ENCODE measurements around the gene BTBD6. TPM values are rescaled to one million over a fixed set of nuclear protein-coding genes. Genes with fewer than 3 reads are reported as not detected.

Gene BTBD6
- total and polyA plus RNA-seq, 4 donors = 30.9 to 54.1 (median 47.8) TPM

DNA sequence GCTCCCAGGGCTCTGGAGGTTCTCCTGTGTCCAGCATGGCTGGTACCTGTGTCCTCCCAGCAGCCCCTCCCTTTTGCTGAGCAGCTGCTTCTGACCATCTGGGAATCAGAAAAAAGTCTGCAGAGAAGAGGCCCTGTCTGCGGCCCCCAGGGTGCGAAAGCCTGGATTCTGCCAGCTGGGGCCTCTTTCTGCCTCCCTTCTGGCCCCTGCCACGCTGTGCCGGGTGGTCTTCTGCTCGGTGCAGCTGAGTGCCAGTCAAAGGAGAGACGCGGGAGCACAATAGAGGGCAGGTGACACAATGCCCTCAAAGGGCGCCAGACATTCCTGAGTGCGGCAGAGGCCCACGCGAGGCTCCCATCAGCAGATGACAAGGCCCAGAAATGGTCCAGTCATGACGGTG is 12.6 kb downstream of the BTBD6 start:
- ATAC-seq (ENCODE audit: insufficient read depth, low FRiP score) = no peak

DNA sequence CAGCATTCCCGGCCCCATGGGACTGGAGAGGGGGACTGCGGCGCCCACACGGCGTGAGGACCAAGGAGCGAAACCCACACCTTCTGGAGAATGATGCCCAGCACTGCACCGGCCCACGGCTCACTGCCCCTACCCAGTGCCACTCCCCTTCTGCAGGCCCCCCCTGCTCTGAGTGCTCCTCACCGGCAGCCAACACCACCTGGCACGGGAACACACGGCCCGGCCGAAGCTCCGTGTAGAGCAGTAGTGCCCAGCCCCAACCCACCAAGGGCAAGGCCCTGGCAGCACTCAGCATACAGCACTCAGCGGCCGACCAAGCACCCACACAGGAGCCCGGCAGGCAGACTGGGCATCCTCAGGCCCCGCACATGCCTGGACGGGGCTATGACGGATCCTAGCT is 13.4 kb downstream of the BTBD6 start:
- 94 to 97% methylated on average over 20 of the region's 20 CpGs for WGBS, 2 donors
- H3K9ac ChIP-seq (ENCODE audit: insufficient read depth in 1 of 2, low read length in 2 of 2) = no peak overlapping the region
- H3K4me3 ChIP-seq = no peak overlapping the region
- ATAC-seq (ENCODE audit: insufficient read depth, low FRiP score) = no peak
- TF ChIP-seq, protein P1, sequence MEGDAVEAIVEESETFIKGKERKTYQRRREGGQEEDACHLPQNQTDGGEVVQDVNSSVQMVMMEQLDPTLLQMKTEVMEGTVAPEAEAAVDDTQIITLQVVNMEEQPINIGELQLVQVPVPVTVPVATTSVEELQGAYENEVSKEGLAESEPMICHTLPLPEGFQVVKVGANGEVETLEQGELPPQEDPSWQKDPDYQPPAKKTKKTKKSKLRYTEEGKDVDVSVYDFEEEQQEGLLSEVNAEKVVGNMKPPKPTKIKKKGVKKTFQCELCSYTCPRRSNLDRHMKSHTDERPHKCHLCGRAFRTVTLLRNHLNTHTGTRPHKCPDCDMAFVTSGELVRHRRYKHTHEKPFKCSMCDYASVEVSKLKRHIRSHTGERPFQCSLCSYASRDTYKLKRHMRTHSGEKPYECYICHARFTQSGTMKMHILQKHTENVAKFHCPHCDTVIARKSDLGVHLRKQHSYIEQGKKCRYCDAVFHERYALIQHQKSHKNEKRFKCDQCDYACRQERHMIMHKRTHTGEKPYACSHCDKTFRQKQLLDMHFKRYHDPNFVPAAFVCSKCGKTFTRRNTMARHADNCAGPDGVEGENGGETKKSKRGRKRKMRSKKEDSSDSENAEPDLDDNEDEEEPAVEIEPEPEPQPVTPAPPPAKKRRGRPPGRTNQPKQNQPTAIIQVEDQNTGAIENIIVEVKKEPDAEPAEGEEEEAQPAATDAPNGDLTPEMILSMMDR (IDR thresholded peaks at IDR 0.05; ENCODE audit: control extremely low read depth, extremely low read depth) = no peak
- DNase-seq = no peak
- H3K9me3 ChIP-seq (ENCODE audit: control insufficient read depth in 4 of 4, insufficient read depth in 3 of 4, low read length in 3 of 4) = no peaks in the 10 kb centered on the region
- H3K4me1 ChIP-seq (ENCODE audit: control insufficient read depth in 5 of 5, insufficient read depth in 5 of 5, low read length in 5 of 5) = no peaks in the 10 kb centered on the region
- H3K27me3 ChIP-seq (ENCODE audit: control insufficient read depth in 3 of 3, insufficient read depth in 3 of 3, low read length in 2 of 3) = no peaks in the 10 kb centered on the region
- H3K36me3 ChIP-seq (ENCODE audit: control insufficient read depth in 4 of 4, insufficient read depth in 4 of 4, low read length in 4 of 4) = peaks cover 0 to 11% (median 8%) of the 10 kb centered on the region in 4 donors
- H3K27ac ChIP-seq (ENCODE audit: low read depth in 1 of 2, low read length in 1 of 2) = no peak overlapping the region

More for the DNA sequence above, 12.6 kb downstream of the BTBD6 start:
- H3K4me1 ChIP-seq (ENCODE audit: control insufficient read depth in 5 of 5, insufficient read depth in 5 of 5, low read length in 5 of 5) = no peaks in the 10 kb centered on the region
- no peak for DNase-seq
- H3K9me3 ChIP-seq (ENCODE audit: control insufficient read depth in 4 of 4, insufficient read depth in 3 of 4, low read length in 3 of 4) = no peaks in the 10 kb centered on the region
- H3K4me3 ChIP-seq = no peak overlapping the region
- peaks cover 0 to 14% (median 12%) of the 10 kb centered on the region in 4 donors for H3K36me3 ChIP-seq (ENCODE audit: control insufficient read depth in 4 of 4, insufficient read depth in 4 of 4, low read length in 4 of 4)
- WGBS, 2 donors = 90 to 91% methylated on average over 11 to 12 of the region's 12 CpGs
- H3K9ac ChIP-seq (ENCODE audit: insufficient read depth in 1 of 2, low read length in 2 of 2) = no peak overlapping the region
- no peaks in the 10 kb centered on the region for H3K27me3 ChIP-seq (ENCODE audit: control insufficient read depth in 3 of 3, insufficient read depth in 3 of 3, low read length in 2 of 3)
- no peak overlapping the region for H3K27ac ChIP-seq (ENCODE audit: low read depth in 1 of 2, low read length in 1 of 2)
- TF ChIP-seq, protein P1 (IDR thresholded peaks at IDR 0.05; ENCODE audit: control extremely low read depth, extremely low read depth) = no peak

DNA sequence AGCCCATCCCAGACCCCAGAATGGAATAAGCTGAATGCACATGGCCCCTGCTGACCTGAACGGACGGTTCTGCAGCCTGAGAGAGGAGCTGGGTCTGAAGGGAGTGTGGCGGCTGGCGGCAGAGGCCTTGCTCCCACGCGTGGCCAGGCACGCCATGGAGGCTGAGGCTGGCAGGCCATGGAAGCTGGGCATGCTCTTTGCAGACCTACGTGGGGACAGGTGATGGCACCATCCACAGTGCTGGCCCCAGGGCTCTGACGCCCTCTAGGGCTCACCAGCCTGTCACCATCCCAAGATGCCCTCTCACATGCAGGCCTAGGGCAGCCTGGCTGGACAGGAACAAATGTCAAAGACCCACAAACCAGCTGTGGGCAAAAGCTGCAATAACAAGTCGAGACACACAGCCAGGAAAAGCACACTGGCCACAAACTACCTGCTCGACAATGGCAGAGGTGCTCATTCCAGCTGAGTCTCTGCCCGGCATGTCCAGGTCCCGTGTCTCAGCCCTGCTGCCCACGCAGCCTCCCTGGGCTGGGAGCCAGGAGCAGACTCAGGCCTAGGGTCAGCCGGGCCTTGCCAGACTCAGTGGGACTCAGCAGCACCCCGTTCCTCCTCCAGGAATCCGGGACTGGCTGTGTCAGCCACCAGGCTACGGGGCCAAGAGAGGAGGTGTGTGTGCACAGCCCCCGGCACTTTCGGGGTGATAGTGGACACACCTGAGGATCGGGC is 19.7 kb downstream of the BTBD6 start:
- Histone ChIP-seq H3K27ac (ENCODE audit: low read depth in 1 of 2, low read length in 1 of 2) (no peak overlapping the region), H3K4me3 (no peak overlapping the region), H3K4me1 (ENCODE audit: control insufficient read depth in 5 of 5, insufficient read depth in 5 of 5, low read length in 5 of 5) (peaks cover 0 to 5% (median 0%) of the 10 kb centered on the region in 5 donors), H3K9me3 (ENCODE audit: control insufficient read depth in 4 of 4, insufficient read depth in 3 of 4, low read length in 3 of 4) (no peaks in the 10 kb centered on the region), H3K9ac (ENCODE audit: insufficient read depth in 1 of 2, low read length in 2 of 2) (no peak overlapping the region), H3K36me3 (ENCODE audit: control insufficient read depth in 4 of 4, insufficient read depth in 4 of 4, low read length in 4 of 4) (peaks cover 0 to 22% (median 9%) of the 10 kb centered on the region in 4 donors), H3K27me3 (ENCODE audit: control insufficient read depth in 3 of 3, insufficient read depth in 3 of 3, low read length in 2 of 3) (no peaks in the 10 kb centered on the region)
- DNase-seq = no peak
- WGBS, 2 donors = 93 to 96% methylated on average over 21 of the region's 21 CpGs
- TF ChIP-seq, protein P1 (IDR thresholded peaks at IDR 0.05; ENCODE audit: control extremely low read depth, extremely low read depth) = no peak
- ATAC-seq (ENCODE audit: insufficient read depth, low FRiP score) = no peak
